Panc1 (cell line): Measurements from ENCODE around the gene TGFBRAP1.

Experiments used
- CTCF ChIP-seq: fragments of 450-650 bp; IDR thresholded peaks from 2 replicates; pipeline ENCODE4 v1.5.1; 2017; ENCODE audit warnings: mild to moderate bottlenecking
- POLR2AphosphoS5 ChIP-seq: IDR thresholded peaks from 2 replicates; pipeline ENCODE4 v1.6.1; 2012; ENCODE audit warnings: mild to moderate bottlenecking, low read depth, low read length, moderate library complexity
- SIN3A ChIP-seq: IDR thresholded peaks from 2 replicates; pipeline ENCODE4 v1.6.1; 2012; ENCODE audit warnings: low read depth, mild to moderate bottlenecking, low read length, moderate library complexity, borderline replicate concordance; ENCODE audit not compliant: insufficient read depth
- TCF7L2 ChIP-seq: IDR thresholded peaks from 2 replicates; pipeline ENCODE4 v1.6.1; 2011; ENCODE audit warnings: mild to moderate bottlenecking, low read depth, low read length, inconsistent platforms
- TF ChIP-seq, protein P1 (sequence below), 2 experiments: IDR thresholded peaks; 2 replicates each; pipeline ENCODE4 v1.6.1; 2011 to 2012; ENCODE audit warnings: low read depth in 2 of 2, control low read depth in 1 of 2, low read length in 1 of 2, mild to moderate bottlenecking in 1 of 2, moderate library complexity in 1 of 2; ENCODE audit not compliant: insufficient read depth in 1 of 2

- TF ChIP-seq CTCF (no peak), POLR2AphosphoS5 (no peak; the same call in 1 of the 2 replicates), TCF7L2 (no peak), SIN3A (no peak)
- TF ChIP-seq, protein P1, sequence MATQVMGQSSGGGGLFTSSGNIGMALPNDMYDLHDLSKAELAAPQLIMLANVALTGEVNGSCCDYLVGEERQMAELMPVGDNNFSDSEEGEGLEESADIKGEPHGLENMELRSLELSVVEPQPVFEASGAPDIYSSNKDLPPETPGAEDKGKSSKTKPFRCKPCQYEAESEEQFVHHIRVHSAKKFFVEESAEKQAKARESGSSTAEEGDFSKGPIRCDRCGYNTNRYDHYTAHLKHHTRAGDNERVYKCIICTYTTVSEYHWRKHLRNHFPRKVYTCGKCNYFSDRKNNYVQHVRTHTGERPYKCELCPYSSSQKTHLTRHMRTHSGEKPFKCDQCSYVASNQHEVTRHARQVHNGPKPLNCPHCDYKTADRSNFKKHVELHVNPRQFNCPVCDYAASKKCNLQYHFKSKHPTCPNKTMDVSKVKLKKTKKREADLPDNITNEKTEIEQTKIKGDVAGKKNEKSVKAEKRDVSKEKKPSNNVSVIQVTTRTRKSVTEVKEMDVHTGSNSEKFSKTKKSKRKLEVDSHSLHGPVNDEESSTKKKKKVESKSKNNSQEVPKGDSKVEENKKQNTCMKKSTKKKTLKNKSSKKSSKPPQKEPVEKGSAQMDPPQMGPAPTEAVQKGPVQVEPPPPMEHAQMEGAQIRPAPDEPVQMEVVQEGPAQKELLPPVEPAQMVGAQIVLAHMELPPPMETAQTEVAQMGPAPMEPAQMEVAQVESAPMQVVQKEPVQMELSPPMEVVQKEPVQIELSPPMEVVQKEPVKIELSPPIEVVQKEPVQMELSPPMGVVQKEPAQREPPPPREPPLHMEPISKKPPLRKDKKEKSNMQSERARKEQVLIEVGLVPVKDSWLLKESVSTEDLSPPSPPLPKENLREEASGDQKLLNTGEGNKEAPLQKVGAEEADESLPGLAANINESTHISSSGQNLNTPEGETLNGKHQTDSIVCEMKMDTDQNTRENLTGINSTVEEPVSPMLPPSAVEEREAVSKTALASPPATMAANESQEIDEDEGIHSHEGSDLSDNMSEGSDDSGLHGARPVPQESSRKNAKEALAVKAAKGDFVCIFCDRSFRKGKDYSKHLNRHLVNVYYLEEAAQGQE (IDR thresholded peaks at IDR 0.05; ENCODE audit: insufficient read depth in 1 of 2, low read depth in 2 of 2, low read length in 1 of 2), result no peak
Measured at GRCh38 chr2:105376010-105376409, 46.5 kb upstream of the TGFBRAP1 start.
